Measurements from ENCODE around the gene TMEM255B. TPM values are rescaled to one million over a fixed set of nuclear protein-coding genes. Genes with fewer than 3 reads are reported as not detected.

Gene TMEM255B
- total and polyA plus RNA-seq, 2 of the 4 experiments (the other 2 are of a cell fraction): 0.36 to 0.94 TPM

GRCh38 chr13:113723410-113724015, 35.5 kb upstream of the TMEM255B start:
- no peaks in the 10 kb centered on the region; the same call in 1 of the 2 replicates for H3K4me1 ChIP-seq (ENCODE audit: control insufficient read depth, insufficient read depth, low read length)
- in situ Hi-C loops (cut with MboI; ENCODE audit: low sequenced_read_pairs) (no loop called here), dilution Hi-C loops (cut with HindIII; ENCODE audit: low sequenced_read_pairs, unreplicated experiment) (no loop called here), intact Hi-C loops (cut with micrococcal nuclease) (no loop called here)
- POLR2A ChIA-PET (ENCODE audit: unreplicated experiment): no interaction called here
- no peak overlapping the region for H2AFZ ChIP-seq (replicated peaks; ENCODE audit: low read length, poor library complexity)
- H3K9me1 ChIP-seq (ENCODE audit: insufficient read depth, low read length): no peaks in the 10 kb centered on the region
- no peak overlapping the region for H4K5ac ChIP-seq (ENCODE audit: low read depth, low read length)
- H2BK15ac ChIP-seq (ENCODE audit: low read depth, low read length): no peak overlapping the region
- no peaks in the 10 kb centered on the region for H3K36me3 ChIP-seq (ENCODE audit: control insufficient read depth, insufficient read depth, low read length)
- no peak for TF ChIP-seq BHLHE40 (IDR thresholded peaks at IDR 0.05; ENCODE audit: low read depth, low read length)
- no peak for TF ChIP-seq RFX5 (IDR thresholded peaks at IDR 0.05; ENCODE audit: low read depth, low read length)
- TF ChIP-seq MXI1 (IDR thresholded peaks at IDR 0.05; ENCODE audit: borderline replicate concordance, low read depth, low read length): no peak
- TF ChIP-seq MAFK (IDR thresholded peaks at IDR 0.05; ENCODE audit: low read depth, low read length): no peak
- TF ChIP-seq USF2 (IDR thresholded peaks at IDR 0.05; ENCODE audit: low read depth, low read length): no peak
- no peak for TF ChIP-seq NFE2L2 (IDR thresholded peaks at IDR 0.05; ENCODE audit: low read depth, low read length)
- TF ChIP-seq CTCF (conservative IDR thresholded peaks at IDR 0.05; ENCODE audit: low read depth, low read length): no peak
- no peak for TF ChIP-seq CHD1 (IDR thresholded peaks at IDR 0.05; ENCODE audit: low read depth, low read length)
- TF ChIP-seq ELK1 (IDR thresholded peaks at IDR 0.05; ENCODE audit: borderline replicate concordance, low read depth, low read length): no peak
- TF ChIP-seq MAZ (IDR thresholded peaks at IDR 0.05; ENCODE audit: borderline replicate concordance, low read depth, low read length): no peak
- no peak for TF ChIP-seq CEBPB (IDR thresholded peaks at IDR 0.05; ENCODE audit: low read depth, low read length)
- no peak for TF ChIP-seq SMC3 (IDR thresholded peaks at IDR 0.05; ENCODE audit: low read depth, low read length)
- no peak for TF ChIP-seq RAD21 (IDR thresholded peaks at IDR 0.05; ENCODE audit: low read length)
- no peak for TF ChIP-seq POLR2A (IDR thresholded peaks at IDR 0.05; ENCODE audit: low read depth, low read length)
- TF ChIP-seq RCOR1 (IDR thresholded peaks at IDR 0.05; ENCODE audit: insufficient replicate concordance, low read length): no peak
- TF ChIP-seq FOS (IDR thresholded peaks at IDR 0.05; ENCODE audit: low read depth, low read length): no peak
- H3K4me3 ChIP-seq (ENCODE audit: insufficient read depth, low read depth, low read length): no peak overlapping the region
- no peak overlapping the region for H3K27ac ChIP-seq (ENCODE audit: insufficient read depth, low read length)
- WGBS, 2 experiments (ENCODE audit: extremely low coverage in 2 of 2, insufficient read length in 1 of 2): 67% methylated on average over 7 of the region's 13 CpGs; no CpG with 5 or more reads in 1 of the 2 experiments
- no peak overlapping the region for H2BK20ac ChIP-seq (ENCODE audit: low read depth, low read length)
- no peak overlapping the region for H2BK5ac ChIP-seq (ENCODE audit: low read depth, low read length, poor library complexity, severe bottlenecking)
- H3K9ac ChIP-seq (ENCODE audit: low read depth, low read length): no peak overlapping the region
- H3K14ac ChIP-seq (replicated peaks; ENCODE audit: low read depth, low read length): no peak overlapping the region
- no peak overlapping the region for H3K23ac ChIP-seq (ENCODE audit: low read depth, low read length)
- no peak overlapping the region for H2AK5ac ChIP-seq (ENCODE audit: low read depth, low read length)
- no peak overlapping the region for H3K18ac ChIP-seq (ENCODE audit: low read depth, low read length)
- H3K4ac ChIP-seq (ENCODE audit: low read depth, low read length): no peak overlapping the region
- no peak overlapping the region for H3K4me2 ChIP-seq (ENCODE audit: low read depth, low read length)
- CTCF ChIA-PET: no interaction called here
- no TSS peak for BruUV-seq (replicated peaks)
- no peak overlapping the region for H4K8ac ChIP-seq (ENCODE audit: low read depth in 2 of 2, low read length in 2 of 2)
- peaks cover 2% of the 10 kb centered on the region; the same call in 1 of the 2 replicates for H3K9me3 ChIP-seq (ENCODE audit: control insufficient read depth, insufficient read depth, low read length)
- no peak overlapping the region for H4K91ac ChIP-seq (ENCODE audit: insufficient read depth, low read depth, low read length)
- ATAC-seq (ENCODE audit: low read depth) (no peak), DNase-seq (no peak)
- no peak overlapping the region for H3K56ac ChIP-seq (ENCODE audit: extremely low read depth, insufficient read depth, low read length)
- no peak overlapping the region for H2AK9ac ChIP-seq (replicated peaks; ENCODE audit: low read depth, low read length, poor library complexity)
- no peak overlapping the region for H2BK120ac ChIP-seq (ENCODE audit: low read depth, low read length)
- peaks cover 5% of the 10 kb centered on the region; the same call in 1 of the 2 replicates for H3K27me3 ChIP-seq (ENCODE audit: control insufficient read depth, insufficient read depth, low read length)
- H4K20me1 ChIP-seq (ENCODE audit: insufficient read depth, low read length): no peaks in the 10 kb centered on the region
- H3K79me1 ChIP-seq (ENCODE audit: low read depth in 1 of 2, low read length in 2 of 2): no peaks in the 10 kb centered on the region

Measured in IMR-90 (cell line).